GM13977 (cell line): ENCODE results near the gene GTF3C1.

Source experiments
- DNase-seq: peaks from one replicate; pipeline ENCODE4 v3.0.0; 2012; ENCODE audit warnings: low spot score
- in situ Hi-C: fragments of 300-500 bp; cut with MboI; formaldehyde crosslinking; loops from one replicate; pipeline ENCODE4 v1.12.0; 2022; ENCODE audit warnings: low sequenced_read_pairs, low pct_unique_long_range_greater_than_20kb, mixed read lengths, inconsistent platforms; ENCODE audit not compliant: unreplicated experiment
- TF ChIP-seq, protein P1 (sequence below): IDR thresholded peaks from 2 replicates; pipeline ENCODE4 v1.5.1; 2012; ENCODE audit warnings: mild to moderate bottlenecking, control low read depth; ENCODE audit not compliant: insufficient read depth; ENCODE audit errors: extremely low read depth, missing control alignments

The GTF3C1 gene

DNA sequence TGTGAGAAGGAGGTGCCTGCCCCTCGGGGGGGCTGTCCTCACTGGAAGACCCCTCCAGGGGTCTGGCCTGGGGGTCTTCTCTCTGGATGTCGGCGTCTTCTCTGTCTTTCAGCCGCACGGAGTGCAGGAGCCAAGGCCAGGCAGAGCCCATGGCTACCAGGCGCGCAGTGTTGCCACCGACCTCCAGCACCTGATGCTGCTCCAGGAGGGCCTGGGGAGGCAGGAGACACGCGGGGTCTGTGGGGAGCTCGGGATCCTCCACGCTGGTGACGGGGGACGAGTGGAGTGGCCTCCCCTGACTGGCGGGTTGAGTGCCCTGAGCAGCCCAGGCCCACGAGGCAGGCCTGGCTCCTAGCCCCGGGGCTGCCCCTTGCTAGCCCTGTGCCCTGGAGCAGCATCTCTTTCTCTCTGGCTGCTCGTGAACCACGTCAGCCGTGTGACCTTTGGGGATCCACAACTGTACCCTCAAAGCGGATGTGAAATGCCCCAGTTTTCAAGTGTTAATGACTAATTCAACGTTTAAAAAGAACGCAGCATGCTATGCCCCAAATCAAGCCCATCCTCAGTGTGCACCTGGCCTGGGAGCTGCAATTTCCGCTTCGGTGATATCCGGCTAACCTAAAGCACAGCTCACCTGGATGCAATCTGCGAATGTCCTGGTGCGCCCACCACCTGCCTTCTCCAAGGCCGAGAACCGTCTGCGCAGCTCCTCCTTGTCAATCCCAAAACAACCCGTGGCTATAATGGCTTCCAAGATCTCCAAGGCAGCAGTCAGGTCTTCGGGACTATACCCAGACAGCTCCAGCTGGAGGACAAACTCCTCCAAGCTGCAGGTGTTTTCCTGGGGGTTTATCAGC is 84.9 kb downstream of the GTF3C1 start:
- in situ Hi-C loops, result loop anchor here (25.0 kb wide), 1 partner anchor 1628 kb away; no protein-coding TSS in a partner anchor
- no peak for DNase-seq
- TF ChIP-seq, protein P1, sequence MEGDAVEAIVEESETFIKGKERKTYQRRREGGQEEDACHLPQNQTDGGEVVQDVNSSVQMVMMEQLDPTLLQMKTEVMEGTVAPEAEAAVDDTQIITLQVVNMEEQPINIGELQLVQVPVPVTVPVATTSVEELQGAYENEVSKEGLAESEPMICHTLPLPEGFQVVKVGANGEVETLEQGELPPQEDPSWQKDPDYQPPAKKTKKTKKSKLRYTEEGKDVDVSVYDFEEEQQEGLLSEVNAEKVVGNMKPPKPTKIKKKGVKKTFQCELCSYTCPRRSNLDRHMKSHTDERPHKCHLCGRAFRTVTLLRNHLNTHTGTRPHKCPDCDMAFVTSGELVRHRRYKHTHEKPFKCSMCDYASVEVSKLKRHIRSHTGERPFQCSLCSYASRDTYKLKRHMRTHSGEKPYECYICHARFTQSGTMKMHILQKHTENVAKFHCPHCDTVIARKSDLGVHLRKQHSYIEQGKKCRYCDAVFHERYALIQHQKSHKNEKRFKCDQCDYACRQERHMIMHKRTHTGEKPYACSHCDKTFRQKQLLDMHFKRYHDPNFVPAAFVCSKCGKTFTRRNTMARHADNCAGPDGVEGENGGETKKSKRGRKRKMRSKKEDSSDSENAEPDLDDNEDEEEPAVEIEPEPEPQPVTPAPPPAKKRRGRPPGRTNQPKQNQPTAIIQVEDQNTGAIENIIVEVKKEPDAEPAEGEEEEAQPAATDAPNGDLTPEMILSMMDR, result no peak

DNA sequence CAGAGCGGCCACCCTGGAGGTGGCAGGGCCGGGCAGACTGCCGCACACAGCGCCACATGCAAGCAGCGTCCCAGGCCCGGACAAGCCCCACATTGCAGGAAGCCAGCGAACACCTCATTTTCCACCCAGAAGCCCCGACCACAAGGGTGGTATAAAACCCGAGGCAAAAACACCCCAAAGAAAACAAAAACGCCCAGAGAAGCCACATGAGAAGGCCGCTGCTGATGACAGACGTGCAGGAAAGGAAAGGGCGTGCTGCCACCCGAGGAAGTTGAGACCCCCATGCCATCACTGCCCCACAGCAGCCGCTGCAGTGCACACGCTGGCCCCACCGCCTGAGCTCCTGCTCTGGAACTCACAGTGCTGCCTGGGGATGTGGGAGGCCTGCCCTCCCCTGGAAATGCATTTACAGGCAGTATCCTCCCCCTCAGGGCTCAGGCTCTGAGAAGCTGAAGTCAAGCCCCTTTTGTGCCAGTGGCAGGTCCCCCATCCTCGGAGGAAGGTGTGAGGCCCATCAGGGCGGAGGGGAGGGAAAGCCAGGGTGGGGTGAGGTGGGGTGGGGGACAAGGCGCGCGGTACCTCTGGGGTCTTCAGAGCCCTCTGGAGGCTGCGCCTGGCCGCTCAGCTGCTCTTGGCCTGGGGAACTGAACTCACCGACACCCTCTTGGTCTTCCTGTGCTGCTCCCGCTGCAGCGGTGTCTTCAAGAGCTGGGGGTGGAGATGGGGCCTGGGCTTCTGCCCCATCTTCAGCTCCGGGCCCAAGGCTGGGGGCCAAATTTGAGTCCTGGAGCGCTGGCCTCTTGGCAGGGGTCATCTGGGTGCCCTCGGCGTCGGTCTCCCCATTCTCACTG is 85.7 kb downstream of the GTF3C1 start:
- TF ChIP-seq, protein P1, result no peak
- in situ Hi-C loops, result loop anchor here (25.0 kb wide), 1 partner anchor 1627 kb away; no protein-coding TSS in a partner anchor
- DNase-seq, result no peak

DNA sequence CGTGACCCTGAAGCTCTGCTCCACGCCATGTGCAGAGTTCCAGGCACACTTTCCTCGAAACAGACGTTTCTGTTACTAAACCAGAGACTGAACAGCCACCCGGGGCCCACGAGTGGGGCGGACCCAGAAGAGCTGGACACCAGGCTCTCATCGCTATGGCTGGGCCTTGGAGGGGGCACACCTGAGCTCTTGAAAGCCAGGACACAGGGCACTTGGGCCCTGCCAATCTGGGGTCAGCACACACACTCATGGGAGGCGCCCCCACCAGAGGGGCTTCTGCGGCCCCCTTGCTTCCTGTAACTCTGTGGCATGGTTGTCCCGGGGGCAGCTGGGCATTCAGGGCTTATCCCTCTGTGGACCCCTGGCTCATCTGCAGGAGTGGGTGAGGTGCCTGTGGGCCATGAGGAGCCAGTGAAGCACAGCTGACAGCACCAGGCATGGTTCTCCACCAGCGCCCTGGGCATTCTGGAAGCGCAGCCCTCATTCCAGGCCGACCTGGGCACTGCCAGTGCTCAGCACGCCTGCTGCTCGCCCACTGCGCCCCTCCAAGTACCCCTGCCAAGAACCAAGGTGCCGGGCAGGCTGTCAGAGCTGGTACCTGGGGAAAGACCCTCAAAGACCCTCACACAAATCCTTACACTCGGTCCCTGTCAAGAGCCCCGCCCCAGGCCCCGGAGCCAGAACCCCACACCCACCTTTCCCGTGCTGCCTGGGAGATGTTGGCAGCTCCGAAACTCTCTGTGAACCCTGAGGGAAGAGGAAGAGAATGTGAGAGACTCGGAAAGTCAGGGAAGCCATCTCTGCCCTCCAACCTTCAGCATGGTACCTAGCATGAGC is 86.6 kb downstream of the GTF3C1 start:
- TF ChIP-seq, protein P1, result no peak
- in situ Hi-C loops, result loop anchor here (25.0 kb wide), 1 partner anchor 1626 kb away; no protein-coding TSS in a partner anchor

DNA sequence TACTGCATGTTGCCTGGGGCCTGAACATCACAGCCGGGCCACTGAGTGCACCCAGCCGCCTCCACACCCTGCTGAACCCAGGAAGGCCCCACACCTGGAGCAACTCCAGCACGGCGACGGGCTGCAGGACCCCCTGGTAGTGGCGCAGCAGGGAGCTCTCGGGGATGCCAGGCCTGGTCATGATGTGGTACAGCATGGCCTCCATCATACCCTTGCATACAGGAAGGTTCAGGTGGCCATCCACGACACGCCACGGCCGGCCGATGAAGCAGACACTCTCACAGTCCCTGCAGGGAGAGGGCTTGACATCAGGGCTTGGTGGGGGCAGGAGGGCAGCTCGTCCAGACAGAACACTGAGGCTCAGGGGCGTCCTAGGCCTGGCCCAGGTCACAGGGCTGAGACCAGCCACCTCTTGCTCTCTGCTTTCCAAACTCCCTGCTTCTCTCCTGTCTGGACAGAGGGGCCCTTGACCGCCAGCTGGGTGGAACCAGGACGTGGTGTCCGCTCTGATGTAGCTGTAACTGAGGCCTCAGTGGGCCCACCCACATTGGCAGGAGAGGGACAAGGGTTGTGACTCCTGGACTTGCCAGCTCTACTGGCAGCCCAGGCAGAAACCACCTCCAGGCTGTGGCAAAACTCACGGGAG is 87.4 kb downstream of the GTF3C1 start:
- no peak for DNase-seq
- TF ChIP-seq, protein P1, result no peak
- in situ Hi-C loops, result loop anchor here (25.0 kb wide), 1 partner anchor 1625 kb away; no protein-coding TSS in a partner anchor

More for the DNA sequence above, 86.6 kb downstream of the GTF3C1 start:
- no peak for DNase-seq

DNA sequence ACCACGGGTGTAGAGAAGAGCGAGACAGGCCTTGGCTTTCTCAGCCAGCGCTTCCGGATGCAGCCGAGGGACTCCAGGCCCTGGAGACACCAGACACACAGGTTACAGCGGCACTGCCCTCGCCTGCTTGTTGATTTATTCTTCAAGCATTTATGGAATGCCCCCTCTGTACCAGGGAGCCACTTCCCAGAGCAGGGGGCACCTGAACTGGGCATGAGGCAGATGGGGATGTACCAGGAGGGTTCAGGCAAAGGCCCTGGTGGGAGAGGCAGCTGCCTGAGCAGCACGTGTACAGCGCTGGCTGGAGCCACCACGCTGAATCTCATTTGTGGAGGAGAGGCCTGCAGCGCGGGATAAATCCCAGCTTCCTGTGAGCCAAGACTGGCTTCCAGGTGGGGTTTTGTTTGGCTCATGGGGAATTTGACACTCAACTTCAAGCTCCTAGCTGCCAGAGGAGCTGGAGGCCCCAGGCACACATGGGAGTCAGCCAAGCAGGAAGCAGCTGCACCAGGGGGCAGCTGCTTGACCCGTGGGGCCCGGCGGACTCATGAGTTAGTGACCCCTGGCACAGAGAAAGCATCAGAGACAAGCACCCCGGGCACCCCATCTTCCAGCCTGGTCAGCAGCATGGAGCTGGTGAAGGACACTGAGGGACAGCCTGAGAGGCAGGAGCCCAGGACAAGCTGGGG is 88.1 kb downstream of the GTF3C1 start:
- DNase-seq, result no peak
- TF ChIP-seq, protein P1, result no peak
- in situ Hi-C loops, result loop anchor here (25.0 kb wide), 1 partner anchor 1624 kb away; no protein-coding TSS in a partner anchor
